Measurements from ENCODE around the gene PBRM1. TPM values are rescaled to one million over a fixed set of nuclear protein-coding genes. Genes with fewer than 3 reads are reported as not detected.

PBRM1 gene
- total and polyA plus RNA-seq, 2 of the 13 experiments (the other 11 are each of a cell fraction or from before 2014, with no cell fraction given): 10.9 to 33.2 TPM

GRCh38 chr3:52531860-52532516 is 153.7 kb downstream of the PBRM1 start:
- 71% methylated on average over 9 of the region's 14 CpGs for WGBS (ENCODE audit: low lambda C conversion rate)
- Histone ChIP-seq H3K9me3 (ENCODE audit: low read length) (no peaks in the 10 kb centered on the region), H4K20me1 (ENCODE audit: insufficient read depth, low read length) (0 out of 2 replicates have a peak, but pooled peaks cover 5% of the 10 kb centered on the region), H2AFZ (ENCODE audit: low read length) (no peak overlapping the region), H3K27me3 (ENCODE audit: control insufficient read depth in 1 of 2, insufficient read depth in 2 of 2, low read length in 2 of 2) (no peaks in the 10 kb centered on the region; a peak in 1 of 5 replicates), H3K4me2 (ENCODE audit: low read depth, low read length) (peak overlapping the region; percentile 90), H3K27ac (ENCODE audit: extremely low read length, insufficient read depth, low read length) (peak overlapping the region; percentile 66), H3K9ac (ENCODE audit: insufficient read depth, low read depth, low read length) (peak overlapping the region; percentile 85), H3K4me1 (ENCODE audit: insufficient read depth, low read length) (peaks cover 55% of the 10 kb centered on the region), H3K36me3 (replicated peaks in 1 of 2; ENCODE audit: control insufficient read depth in 1 of 2, insufficient read depth in 2 of 2, low read length in 2 of 2) (peaks cover 15 to 23% of the 10 kb centered on the region in 2 experiments), H3K79me2 (ENCODE audit: insufficient read depth, low read length) (peaks cover 47% of the 10 kb centered on the region), H3K4me3 (replicated peaks in 1 of 3; ENCODE audit: insufficient read depth in 1 of 3, low read depth in 2 of 3, low read length in 3 of 3) (peak overlapping the region; percentile 65 to 89 (median 87))
- intact Hi-C loops (cut with micrococcal nuclease; ENCODE audit: unreplicated experiment) (loop anchor here (5.0 kb wide), 1 partner anchor 60 kb away; no protein-coding TSS in a partner anchor), in situ Hi-C loops (cut with HindIII; ENCODE audit: extremely low pct_ligation_motif_present, low pct_unique_long_range_greater_than_20kb) (no loop called here)
- FAIRE-seq (no peak), DNase-seq (ENCODE audit: low spot score) (no peak), ATAC-seq (no peak)
- TSS peak; percentile 61 for BruUV-seq (replicated peaks)
- POLR2A ChIA-PET: interaction anchor here (1.0 to 1.5 kb wide), 4 partner anchors 9 to 36 kb away, joined by 3 to 5 read pairs (median 4); partner anchors contain the start of gene STAB1
- CTCF ChIA-PET (ENCODE audit: low intra/inter-chr PET ratio, low total read pairs): no interaction called here
- TF ChIP-seq KDM2A (CRISPR knock-in tag; IDR thresholded peaks at IDR 0.05; ENCODE audit: borderline replicate concordance, low read depth): no peak
- TF ChIP-seq RBM39 (IDR thresholded peaks at IDR 0.05; ENCODE audit: low read depth, low read length, poor library complexity, severe bottlenecking): peak; percentile 7
- peak; percentile 41; the same call in 1 of the 2 replicates for TF ChIP-seq ZNF263 (CRISPR knock-in tag; IDR thresholded peaks at IDR 0.05)
- peak; percentile 29; the same call in 1 of the 2 replicates for TF ChIP-seq POLR2G (IDR thresholded peaks at IDR 0.05; ENCODE audit: low read depth, low read length)
- TF ChIP-seq ZC3H13 (CRISPR knock-in tag; IDR thresholded peaks at IDR 0.05): 0 out of 2 replicates have a peak, but pooled peaks have one; percentile 2
- TF ChIP-seq, protein P1, sequence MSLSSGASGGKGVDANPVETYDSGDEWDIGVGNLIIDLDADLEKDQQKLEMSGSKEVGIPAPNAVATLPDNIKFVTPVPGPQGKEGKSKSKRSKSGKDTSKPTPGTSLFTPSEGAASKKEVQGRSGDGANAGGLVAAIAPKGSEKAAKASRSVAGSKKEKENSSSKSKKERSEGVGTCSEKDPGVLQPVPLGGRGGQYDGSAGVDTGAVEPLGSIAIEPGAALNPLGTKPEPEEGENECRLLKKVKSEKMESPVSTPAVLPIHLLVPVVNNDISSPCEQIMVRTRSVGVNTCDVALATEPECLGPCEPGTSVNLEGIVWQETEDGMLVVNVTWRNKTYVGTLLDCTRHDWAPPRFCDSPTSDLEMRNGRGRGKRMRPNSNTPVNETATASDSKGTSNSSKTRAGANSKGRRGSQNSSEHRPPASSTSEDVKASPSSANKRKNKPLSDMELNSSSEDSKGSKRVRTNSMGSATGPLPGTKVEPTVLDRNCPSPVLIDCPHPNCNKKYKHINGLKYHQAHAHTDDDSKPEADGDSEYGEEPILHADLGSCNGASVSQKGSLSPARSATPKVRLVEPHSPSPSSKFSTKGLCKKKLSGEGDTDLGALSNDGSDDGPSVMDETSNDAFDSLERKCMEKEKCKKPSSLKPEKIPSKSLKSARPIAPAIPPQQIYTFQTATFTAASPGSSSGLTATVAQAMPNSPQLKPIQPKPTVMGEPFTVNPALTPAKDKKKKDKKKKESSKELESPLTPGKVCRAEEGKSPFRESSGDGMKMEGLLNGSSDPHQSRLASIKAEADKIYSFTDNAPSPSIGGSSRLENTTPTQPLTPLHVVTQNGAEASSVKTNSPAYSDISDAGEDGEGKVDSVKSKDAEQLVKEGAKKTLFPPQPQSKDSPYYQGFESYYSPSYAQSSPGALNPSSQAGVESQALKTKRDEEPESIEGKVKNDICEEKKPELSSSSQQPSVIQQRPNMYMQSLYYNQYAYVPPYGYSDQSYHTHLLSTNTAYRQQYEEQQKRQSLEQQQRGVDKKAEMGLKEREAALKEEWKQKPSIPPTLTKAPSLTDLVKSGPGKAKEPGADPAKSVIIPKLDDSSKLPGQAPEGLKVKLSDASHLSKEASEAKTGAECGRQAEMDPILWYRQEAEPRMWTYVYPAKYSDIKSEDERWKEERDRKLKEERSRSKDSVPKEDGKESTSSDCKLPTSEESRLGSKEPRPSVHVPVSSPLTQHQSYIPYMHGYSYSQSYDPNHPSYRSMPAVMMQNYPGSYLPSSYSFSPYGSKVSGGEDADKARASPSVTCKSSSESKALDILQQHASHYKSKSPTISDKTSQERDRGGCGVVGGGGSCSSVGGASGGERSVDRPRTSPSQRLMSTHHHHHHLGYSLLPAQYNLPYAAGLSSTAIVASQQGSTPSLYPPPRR (CRISPR knock-in tag; IDR thresholded peaks at IDR 0.05; ENCODE audit: borderline replicate concordance): 0 out of 2 replicates have a peak, but pooled peaks have one; percentile 23
- no peak for TF ChIP-seq MYPOP (CRISPR knock-in tag; IDR thresholded peaks at IDR 0.05)
- peak; percentile 29 for TF ChIP-seq RBM22 (optimal IDR thresholded peaks at IDR 0.05; ENCODE audit: low read length)
- no peak for TF ChIP-seq ZFP62 (CRISPR knock-in tag; IDR thresholded peaks at IDR 0.05)
- peak; percentile 4; the same call in 1 of the 2 replicates for TF ChIP-seq HDAC1 (CRISPR knock-in tag; IDR thresholded peaks at IDR 0.05)
- TF ChIP-seq JUND (CRISPR knock-in tag; IDR thresholded peaks at IDR 0.05): 0 out of 2 replicates have a peak, but pooled peaks have one; percentile 15
- peak; percentile 17; the same call in 1 of the 2 replicates for TF ChIP-seq SALL1 (CRISPR knock-in tag; IDR thresholded peaks at IDR 0.05)
- TF ChIP-seq IRF2 (CRISPR knock-in tag; IDR thresholded peaks at IDR 0.05): peak; percentile 9; the same call in 1 of the 2 replicates
- peak; percentile 17 for TF ChIP-seq ASH2L (IDR thresholded peaks at IDR 0.05; ENCODE audit: insufficient read length, low read depth, low read length)
- no peak for TF ChIP-seq ZNF33A (CRISPR knock-in tag; IDR thresholded peaks at IDR 0.05; ENCODE audit: borderline replicate concordance)
